Activated T-helper 2 cell treated with anti-CD3 and anti-CD28 coated beads, Interferon-gamma antibody, Interleukin-2, Interleukin-4, amounts not matched to agents 10 μg/mL and 5 μg/mL and 100 μg/mL, durations not matched to agents 14 hours and 24 hours and 36 hours (primary cell): ENCODE results near the gene SPRR2F. TPM values are rescaled to one million over a fixed set of nuclear protein-coding genes. Genes with fewer than 3 reads are reported as not detected.

Source experiments
- total RNA-seq: library from RNA; stranded (reverse); gene quantifications from 2 replicates; pipeline ENCODE4 v1.2.3, GENCODE V29; 2022

The SPRR2F gene
- total RNA-seq, 1 donor from 2014 or later: not detected

Other genes starting within 250 kb of the SPRR2F start
- not detected in 2 replicates for gene SMCP, start 235.2 kb downstream of the SPRR2F start, total RNA-seq
- not detected in 2 replicates for gene IVL, start 205.0 kb downstream of the SPRR2F start, total RNA-seq
- gene SPRR5, start 166.3 kb downstream of the SPRR2F start, total RNA-seq: not detected in 2 replicates
- gene SPRR4, start 142.9 kb downstream of the SPRR2F start, total RNA-seq: not detected in 2 replicates
- gene SPRR1A, start 129.4 kb downstream of the SPRR2F start, total RNA-seq: not detected in 2 replicates
- not detected in 2 replicates for gene SPRR3, start 111.8 kb downstream of the SPRR2F start, total RNA-seq
- not detected in 2 replicates for gene SPRR1B, start 82.3 kb downstream of the SPRR2F start, total RNA-seq
- gene SPRR2D, start 72.4 kb downstream of the SPRR2F start, total RNA-seq: not detected in 2 replicates
- gene SPRR2A, start 56.0 kb downstream of the SPRR2F start, total RNA-seq: not detected in 2 replicates
- gene SPRR2B, start 41.9 kb downstream of the SPRR2F start, total RNA-seq: not detected in 2 replicates
- gene SPRR2E, start 19.0 kb downstream of the SPRR2F start, total RNA-seq: not detected in 2 replicates
- not detected in 2 replicates for gene SPRR2G, start 37.4 kb upstream of the SPRR2F start, total RNA-seq
- not detected in 2 replicates for gene LELP1, start 89.9 kb upstream of the SPRR2F start, total RNA-seq
- not detected in 2 replicates for gene PRR9, start 104.1 kb upstream of the SPRR2F start, total RNA-seq
- gene LORICRIN, start 146.2 kb upstream of the SPRR2F start, total RNA-seq: not detected in 2 replicates
- not detected in 2 replicates for gene PGLYRP3, start 199.4 kb upstream of the SPRR2F start, total RNA-seq
- gene PGLYRP4, start 235.3 kb upstream of the SPRR2F start, total RNA-seq: not detected in 2 replicates
- gene S100A9, start 244.3 kb upstream of the SPRR2F start, total RNA-seq: not detected in 2 replicates